GM12878 (cell line): ENCODE results near the gene ROBO1.

Experiments
- ATF7 ChIP-seq: fragments of 450-650 bp; IDR thresholded peaks from 2 replicates; pipeline ENCODE4 v1.6.1; 2016; ENCODE audit warnings: low read depth, mild to moderate bottlenecking
- BCL11A ChIP-seq: IDR thresholded peaks from 2 replicates; pipeline ENCODE4 v1.6.1; 2011; ENCODE audit warnings: low read depth, low read length
- CEBPB ChIP-seq, 2 experiments: fragments of 150-350 bp in 1 of 2; IDR thresholded peaks; 2 replicates each; pipeline ENCODE4 v1.6.1; 2012 to 2014; ENCODE audit warnings: low read depth in 2 of 2, low read length in 2 of 2, borderline replicate concordance in 1 of 2, inconsistent platforms in 1 of 2
- LARP7 ChIP-seq: fragments of 450-650 bp; IDR thresholded peaks from 2 replicates; pipeline ENCODE4 v1.6.1; 2017; ENCODE audit warnings: mild to moderate bottlenecking
- MYC ChIP-seq: IDR thresholded peaks from 2 replicates; pipeline ENCODE4 v1.6.1; 2011; ENCODE audit warnings: mild to moderate bottlenecking, low read length, moderate library complexity, inconsistent platforms; ENCODE audit not compliant: insufficient read depth, insufficient replicate concordance, insufficient read length, severe bottlenecking
- NR2C1 ChIP-seq: fragments of 450-650 bp; IDR thresholded peaks from 2 replicates; pipeline ENCODE4 v1.6.1; 2017; ENCODE audit warnings: antibody characterized with exemption, mild to moderate bottlenecking, moderate library complexity
- POLR2AphosphoS5 ChIP-seq: IDR thresholded peaks from 2 replicates; pipeline ENCODE4 v1.6.1; 2011; ENCODE audit warnings: mild to moderate bottlenecking, low read length, inconsistent platforms
- ZNF274 ChIP-seq: IDR thresholded peaks from one replicate; pipeline ENCODE4 v1.8.0; 2011; ENCODE audit not compliant: insufficient read length, insufficient read depth
- ZNF622 ChIP-seq: fragments of 450-650 bp; IDR thresholded peaks from 2 replicates; pipeline ENCODE4 v1.6.1; 2017; ENCODE audit warnings: mild to moderate bottlenecking, inconsistent platforms
- ZSCAN29 ChIP-seq: fragments of 450-650 bp; IDR thresholded peaks from 2 replicates; pipeline ENCODE4 v1.6.1; 2017; ENCODE audit warnings: mild to moderate bottlenecking, moderate library complexity
- TF ChIP-seq, protein P1 (sequence below): fragments of 450-650 bp; formaldehyde crosslinking; IDR thresholded peaks from 2 replicates; pipeline ENCODE4 v1.4.0; 2020; ENCODE audit warnings: mild to moderate bottlenecking, moderate library complexity

DNA sequence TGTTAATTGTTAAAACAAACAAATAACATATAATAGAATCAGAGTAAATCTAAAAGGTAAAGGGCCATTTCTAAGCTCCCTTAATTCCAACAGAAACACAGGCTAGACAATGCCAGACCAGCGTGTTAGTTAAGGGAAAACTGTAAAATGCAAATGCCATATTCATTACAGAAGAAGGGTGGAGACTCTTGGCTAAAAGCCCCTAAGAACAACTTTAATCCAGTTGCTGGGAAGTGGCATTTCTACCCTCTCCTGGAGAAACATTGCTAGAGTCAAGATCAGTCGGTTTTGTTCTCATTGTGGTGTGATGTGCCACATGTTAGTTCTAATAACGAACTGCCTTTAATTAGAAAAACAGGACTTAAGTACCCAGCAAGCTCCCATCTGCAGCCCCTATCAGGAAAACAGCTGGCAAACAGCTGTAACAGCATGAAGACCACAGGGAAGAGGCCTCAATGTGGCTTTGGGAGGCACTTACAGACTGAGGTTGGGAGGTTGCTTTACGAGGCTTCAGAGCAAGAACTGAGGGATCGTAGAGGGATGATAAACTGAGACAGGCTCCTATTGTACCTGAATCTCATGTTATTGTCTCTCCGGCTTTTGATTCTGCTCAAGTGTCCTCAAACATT is 1134.8 kb downstream of the ROBO1 start:
- no peak for TF ChIP-seq ATF7
- no peak for TF ChIP-seq MYC
- TF ChIP-seq, protein P1, sequence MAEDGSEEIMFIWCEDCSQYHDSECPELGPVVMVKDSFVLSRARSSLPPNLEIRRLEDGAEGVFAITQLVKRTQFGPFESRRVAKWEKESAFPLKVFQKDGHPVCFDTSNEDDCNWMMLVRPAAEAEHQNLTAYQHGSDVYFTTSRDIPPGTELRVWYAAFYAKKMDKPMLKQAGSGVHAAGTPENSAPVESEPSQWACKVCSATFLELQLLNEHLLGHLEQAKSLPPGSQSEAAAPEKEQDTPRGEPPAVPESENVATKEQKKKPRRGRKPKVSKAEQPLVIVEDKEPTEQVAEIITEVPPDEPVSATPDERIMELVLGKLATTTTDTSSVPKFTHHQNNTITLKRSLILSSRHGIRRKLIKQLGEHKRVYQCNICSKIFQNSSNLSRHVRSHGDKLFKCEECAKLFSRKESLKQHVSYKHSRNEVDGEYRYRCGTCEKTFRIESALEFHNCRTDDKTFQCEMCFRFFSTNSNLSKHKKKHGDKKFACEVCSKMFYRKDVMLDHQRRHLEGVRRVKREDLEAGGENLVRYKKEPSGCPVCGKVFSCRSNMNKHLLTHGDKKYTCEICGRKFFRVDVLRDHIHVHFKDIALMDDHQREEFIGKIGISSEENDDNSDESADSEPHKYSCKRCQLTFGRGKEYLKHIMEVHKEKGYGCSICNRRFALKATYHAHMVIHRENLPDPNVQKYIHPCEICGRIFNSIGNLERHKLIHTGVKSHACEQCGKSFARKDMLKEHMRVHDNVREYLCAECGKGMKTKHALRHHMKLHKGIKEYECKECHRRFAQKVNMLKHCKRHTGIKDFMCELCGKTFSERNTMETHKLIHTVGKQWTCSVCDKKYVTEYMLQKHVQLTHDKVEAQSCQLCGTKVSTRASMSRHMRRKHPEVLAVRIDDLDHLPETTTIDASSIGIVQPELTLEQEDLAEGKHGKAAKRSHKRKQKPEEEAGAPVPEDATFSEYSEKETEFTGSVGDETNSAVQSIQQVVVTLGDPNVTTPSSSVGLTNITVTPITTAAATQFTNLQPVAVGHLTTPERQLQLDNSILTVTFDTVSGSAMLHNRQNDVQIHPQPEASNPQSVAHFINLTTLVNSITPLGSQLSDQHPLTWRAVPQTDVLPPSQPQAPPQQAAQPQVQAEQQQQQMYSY (CRISPR knock-in tag) = no peak
- no peak for TF ChIP-seq LARP7
- TF ChIP-seq POLR2AphosphoS5 = no peak
- no peak for TF ChIP-seq ZSCAN29
- no peak for TF ChIP-seq ZNF274
- no peak for TF ChIP-seq ZNF622
- TF ChIP-seq BCL11A = no peak
- TF ChIP-seq CEBPB (IDR thresholded peaks at IDR 0.05; ENCODE audit: borderline replicate concordance in 1 of 2, low read depth in 2 of 2, low read length in 2 of 2) = no peak
- no peak for TF ChIP-seq NR2C1
